ENCODE measurements around the gene BDH1. TPM values are rescaled to one million over a fixed set of nuclear protein-coding genes. Genes with fewer than 3 reads are reported as not detected.

The BDH1 gene
- total and polyA plus RNA-seq, 2 of the 8 experiments (the other 6 are each of a cell fraction or from before 2014, with no cell fraction given) = 27.2 to 28.1 TPM

DNA sequence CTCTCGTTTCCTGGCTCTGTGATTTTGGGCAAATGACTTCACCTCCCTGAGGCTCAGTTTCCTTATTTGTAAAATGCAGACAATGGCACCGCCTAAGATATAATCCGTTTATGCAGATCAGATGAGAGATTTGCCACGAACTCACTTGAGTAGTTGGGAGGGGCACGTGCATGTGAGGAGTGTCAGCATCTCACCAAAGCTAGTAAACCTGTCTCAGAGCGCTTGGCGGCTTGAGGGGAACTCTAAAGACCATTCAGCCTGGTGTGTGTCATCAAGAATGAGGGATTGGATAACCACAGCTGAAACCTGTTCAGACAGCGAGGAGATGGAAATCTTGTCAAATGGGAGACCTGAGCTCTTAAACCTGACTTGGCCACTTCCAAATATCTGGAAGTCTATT is 48.7 kb downstream of the BDH1 start:
- no peak overlapping the region for H3K4me2 ChIP-seq (ENCODE audit: insufficient read depth in 1 of 2, low read depth in 2 of 2, low read length in 2 of 2)
- no peaks in the 10 kb centered on the region for H3K79me2 ChIP-seq (ENCODE audit: control insufficient read depth in 1 of 2, insufficient read depth in 2 of 2, low read length in 2 of 2)
- no peaks in the 10 kb centered on the region for H3K79me1 ChIP-seq (ENCODE audit: low read depth, low read length)
- peaks cover 0 to 3% (median 0%) of the 10 kb centered on the region in 4 experiments; a peak in 1 of 8 replicates for H3K36me3 ChIP-seq (ENCODE audit: control insufficient read depth in 2 of 4, insufficient read depth in 4 of 4, low read length in 3 of 4)
- peaks cover 0 to 6% (median 2%) of the 10 kb centered on the region in 4 experiments; a peak in 2 of 7 replicates for H3K27me3 ChIP-seq (replicated peaks in 1 of 4; ENCODE audit: control insufficient read depth in 3 of 4, extremely low read depth in 1 of 4, insufficient read depth in 3 of 4, low read length in 3 of 4)
- no peak overlapping the region for H2AK5ac ChIP-seq (ENCODE audit: low read depth, low read length)
- no peak overlapping the region for H3K14ac ChIP-seq (ENCODE audit: insufficient read length)
- H2BK5ac ChIP-seq (ENCODE audit: low read depth, low read length) = no peak overlapping the region
- no peak overlapping the region for H2BK120ac ChIP-seq (replicated peaks; ENCODE audit: low read depth, low read length)
- no peak overlapping the region for H3K9ac ChIP-seq (replicated peaks in 1 of 4; ENCODE audit: extremely low read depth in 1 of 4, low read depth in 3 of 4, low read length in 3 of 4)
- H4K5ac ChIP-seq (ENCODE audit: insufficient read length, low read depth, low read length) = no peak overlapping the region
- H3K9me3 ChIP-seq (ENCODE audit: insufficient read depth in 2 of 2, low read depth in 1 of 2, low read length in 1 of 2) = no peaks in the 10 kb centered on the region
- H4K91ac ChIP-seq (replicated peaks; ENCODE audit: insufficient read length, low read length) = no peak overlapping the region
- TF ChIP-seq SIN3A (conservative IDR thresholded peaks at IDR 0.05 in 1 of 2, IDR thresholded peaks at IDR 0.05 in 1 of 2; ENCODE audit: low read depth in 1 of 2, low read length in 2 of 2) (no peak), SP2 (IDR thresholded peaks at IDR 0.05; ENCODE audit: low read length) (no peak), NANOG (IDR thresholded peaks at IDR 0.05; ENCODE audit: insufficient read depth, low read depth, low read length, poor library complexity, severe bottlenecking) (no peak), CTBP2 (IDR thresholded peaks at IDR 0.05; ENCODE audit: borderline replicate concordance, insufficient read depth, insufficient read length, low read length) (no peak), TAF1 (IDR thresholded peaks at IDR 0.05; ENCODE audit: low read depth, low read length) (no peak), RBBP5 (IDR thresholded peaks at IDR 0.05; ENCODE audit: borderline replicate concordance, low read depth, low read length) (no peak), GTF2F1 (IDR thresholded peaks at IDR 0.05; ENCODE audit: borderline replicate concordance, low read depth, low read length) (no peak), POLR2A (IDR thresholded peaks at IDR 0.05; ENCODE audit: control extremely low read depth in 1 of 2, low read depth in 2 of 2, low read length in 2 of 2) (no peak), YY1 (IDR thresholded peaks at IDR 0.05; ENCODE audit: low read depth, low read length) (no peak), HDAC6 (IDR thresholded peaks at IDR 0.05; ENCODE audit: low read depth, low read length) (no peak), KDM5A (IDR thresholded peaks at IDR 0.05; ENCODE audit: low read length) (no peak)
- H3K56ac ChIP-seq (replicated peaks; ENCODE audit: insufficient read length, low read depth, low read length) = no peak overlapping the region
- no peaks in the 10 kb centered on the region for H3K23me2 ChIP-seq (ENCODE audit: low read depth, low read length)
- H4K20me1 ChIP-seq (replicated peaks in 1 of 2; ENCODE audit: control insufficient read depth in 1 of 2, insufficient read depth in 2 of 2, low read length in 2 of 2) = no peaks in the 10 kb centered on the region
- ChIA-PET POLR2A (ENCODE audit: partially characterized antibody) (interaction anchor here (1.6 kb wide), 1 partner anchor 13 kb away, joined by 7 read pairs; no protein-coding TSS in a partner anchor), CTCF (ENCODE audit: partially characterized antibody) (interaction anchor here (0.5 to 2.6 kb wide), 7 partner anchors 19 to 250 kb away, joined by 3 to 12 read pairs (median 4); no protein-coding TSS in a partner anchor)
- no peak overlapping the region for H2BK15ac ChIP-seq (ENCODE audit: low read length)
- H3K4me1 ChIP-seq (replicated peaks in 1 of 4; ENCODE audit: control insufficient read depth in 3 of 4, insufficient read depth in 4 of 4, low read length in 3 of 4) = peaks cover 0 to 15% (median 5%) of the 10 kb centered on the region in 4 experiments; a peak in 5 of 7 replicates
- H3K23ac ChIP-seq (ENCODE audit: insufficient read length) = no peak overlapping the region
- no peak overlapping the region for H4K8ac ChIP-seq (ENCODE audit: extremely low read depth, insufficient read depth, low read length)
- no peak overlapping the region for H2AFZ ChIP-seq (ENCODE audit: low read length)
- no peak overlapping the region for H3K4ac ChIP-seq (replicated peaks; ENCODE audit: insufficient read length, low read depth, low read length)
- H3K18ac ChIP-seq (ENCODE audit: extremely low read depth, low read length) = no peak overlapping the region
- FAIRE-seq = no peak
- no peak overlapping the region for H3K27ac ChIP-seq (ENCODE audit: low read depth, low read length)
- H2BK12ac ChIP-seq (ENCODE audit: low read depth, low read length) = no peak overlapping the region
- H3K4me3 ChIP-seq (ENCODE audit: extremely low read depth in 1 of 4, insufficient read depth in 2 of 4, low read depth in 3 of 4, low read length in 4 of 4) = no peak overlapping the region
- DNase-seq (ENCODE audit: low read depth in 1 of 2, low spot score in 2 of 2) = no peak
- 88% methylated on average over 8 of the region's 8 CpGs; no CpG with 5 or more reads in 1 of the 2 experiments for WGBS, 2 experiments (ENCODE audit: extremely low coverage in 1 of 2, insufficient coverage in 1 of 2, insufficient read length in 1 of 2, insufficient replicate concordance in 2 of 2, low coverage in 1 of 2, low lambda C conversion rate in 2 of 2, missing lambda C conversion rate in 1 of 2)
- no peak overlapping the region for H2BK20ac ChIP-seq (ENCODE audit: low read length)
